GM12873 (cell line): Measurements from ENCODE around the gene COL4A5.

Experiments
- TF ChIP-seq, protein P1 (sequence below): IDR thresholded peaks from 2 replicates; pipeline ENCODE4 v1.5.1; 2012; ENCODE audit warnings: low read depth, mild to moderate bottlenecking, moderate library complexity, low read length, control low read depth; ENCODE audit not compliant: insufficient read depth; ENCODE audit errors: missing control alignments

COL4A5 gene

DNA sequence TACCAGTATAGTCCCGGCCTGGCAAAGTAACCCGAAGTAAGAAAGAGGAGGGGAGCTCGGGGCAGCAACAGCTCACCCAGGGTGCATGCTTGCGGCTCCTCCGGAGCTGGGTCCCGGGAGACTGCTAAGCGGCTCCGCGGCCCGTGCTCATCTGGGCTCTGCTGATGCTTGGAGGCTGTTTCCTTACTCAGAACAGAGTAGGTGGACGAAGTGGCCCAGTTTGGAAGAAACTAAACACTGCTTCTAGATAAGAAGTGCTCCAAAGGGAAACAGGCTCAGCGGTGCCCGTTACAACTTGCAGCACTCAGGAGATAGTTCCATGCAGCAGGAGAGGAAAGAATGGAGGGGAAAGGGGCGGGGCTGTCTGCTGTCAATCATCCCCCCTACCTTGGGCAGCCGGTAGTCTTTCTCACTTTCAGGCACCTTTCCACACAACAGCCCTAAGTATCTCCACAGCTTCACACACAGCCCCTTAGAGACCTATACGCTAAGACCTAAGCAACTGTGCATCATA lies 1.5 kb upstream of the COL4A5 start, which contains the start of gene COL4A6:
Gene COL4A6 (minus strand): TSS at position 313 of the 514 bp plus-strand sequence. CDS start 226 bp downstream, at position 87.
- TF ChIP-seq, protein P1, sequence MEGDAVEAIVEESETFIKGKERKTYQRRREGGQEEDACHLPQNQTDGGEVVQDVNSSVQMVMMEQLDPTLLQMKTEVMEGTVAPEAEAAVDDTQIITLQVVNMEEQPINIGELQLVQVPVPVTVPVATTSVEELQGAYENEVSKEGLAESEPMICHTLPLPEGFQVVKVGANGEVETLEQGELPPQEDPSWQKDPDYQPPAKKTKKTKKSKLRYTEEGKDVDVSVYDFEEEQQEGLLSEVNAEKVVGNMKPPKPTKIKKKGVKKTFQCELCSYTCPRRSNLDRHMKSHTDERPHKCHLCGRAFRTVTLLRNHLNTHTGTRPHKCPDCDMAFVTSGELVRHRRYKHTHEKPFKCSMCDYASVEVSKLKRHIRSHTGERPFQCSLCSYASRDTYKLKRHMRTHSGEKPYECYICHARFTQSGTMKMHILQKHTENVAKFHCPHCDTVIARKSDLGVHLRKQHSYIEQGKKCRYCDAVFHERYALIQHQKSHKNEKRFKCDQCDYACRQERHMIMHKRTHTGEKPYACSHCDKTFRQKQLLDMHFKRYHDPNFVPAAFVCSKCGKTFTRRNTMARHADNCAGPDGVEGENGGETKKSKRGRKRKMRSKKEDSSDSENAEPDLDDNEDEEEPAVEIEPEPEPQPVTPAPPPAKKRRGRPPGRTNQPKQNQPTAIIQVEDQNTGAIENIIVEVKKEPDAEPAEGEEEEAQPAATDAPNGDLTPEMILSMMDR, result no peak

GRCh38 chrX:108439961-108440696 lies 491 bp downstream of the COL4A5 start:
- TF ChIP-seq, protein P1, result no peak

GRCh38 chrX:108442901-108443464 lies 3.3 kb downstream of the COL4A5 start:
- TF ChIP-seq, protein P1, result no peak

- TF ChIP-seq, protein P1, result no peak
Observed at GRCh38 chrX:108447303-108447702, 7.7 kb downstream of the COL4A5 start.

DNA sequence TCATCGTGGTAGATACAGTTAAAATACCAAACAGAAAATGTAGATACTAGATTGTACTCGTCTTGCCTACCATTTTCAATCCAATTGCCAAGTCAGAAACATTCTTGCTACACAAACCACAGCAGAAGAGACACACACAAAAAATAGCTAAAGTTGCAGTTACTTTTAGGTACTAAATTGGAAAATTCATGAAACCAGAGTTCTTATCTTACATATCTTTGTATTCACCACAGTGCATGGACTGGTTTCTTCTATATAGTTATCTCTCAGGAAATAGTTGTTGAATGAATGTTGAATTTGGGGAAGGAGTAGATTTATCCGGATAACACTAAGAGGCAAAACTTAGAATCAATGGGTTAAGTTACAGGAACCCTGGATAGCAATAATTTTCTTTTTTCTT lies 14.2 kb downstream of the COL4A5 start:
- TF ChIP-seq, protein P1, result no peak

GRCh38 chrX:108456971-108457477 lies 17.4 kb downstream of the COL4A5 start:
- TF ChIP-seq, protein P1, result no peak

- TF ChIP-seq, protein P1, result no peak
Observed at GRCh38 chrX:108464604-108465003, 25.0 kb downstream of the COL4A5 start.
